ENCODE results near the gene KLRF1.

DNA sequence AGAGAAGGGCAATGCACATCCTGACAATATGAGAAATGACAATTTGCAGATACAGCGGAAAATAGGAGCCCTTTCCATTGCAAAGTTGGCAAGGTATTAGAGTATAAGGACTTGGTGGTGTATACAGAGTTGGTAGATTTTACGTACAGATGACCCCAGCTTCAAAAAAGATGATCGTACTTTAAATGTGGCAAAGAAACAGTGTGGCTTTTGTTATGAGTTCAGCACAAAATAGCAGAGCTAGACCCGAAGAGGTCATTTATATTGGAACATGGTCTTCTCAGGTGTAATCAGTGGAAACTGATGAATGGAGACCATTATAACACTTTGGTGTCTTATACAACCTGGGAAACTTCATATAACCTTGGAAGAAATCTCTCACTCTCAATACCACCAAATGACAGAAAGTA is 39.6 kb downstream of the KLRF1 start:
- TF ChIP-seq, protein P1, sequence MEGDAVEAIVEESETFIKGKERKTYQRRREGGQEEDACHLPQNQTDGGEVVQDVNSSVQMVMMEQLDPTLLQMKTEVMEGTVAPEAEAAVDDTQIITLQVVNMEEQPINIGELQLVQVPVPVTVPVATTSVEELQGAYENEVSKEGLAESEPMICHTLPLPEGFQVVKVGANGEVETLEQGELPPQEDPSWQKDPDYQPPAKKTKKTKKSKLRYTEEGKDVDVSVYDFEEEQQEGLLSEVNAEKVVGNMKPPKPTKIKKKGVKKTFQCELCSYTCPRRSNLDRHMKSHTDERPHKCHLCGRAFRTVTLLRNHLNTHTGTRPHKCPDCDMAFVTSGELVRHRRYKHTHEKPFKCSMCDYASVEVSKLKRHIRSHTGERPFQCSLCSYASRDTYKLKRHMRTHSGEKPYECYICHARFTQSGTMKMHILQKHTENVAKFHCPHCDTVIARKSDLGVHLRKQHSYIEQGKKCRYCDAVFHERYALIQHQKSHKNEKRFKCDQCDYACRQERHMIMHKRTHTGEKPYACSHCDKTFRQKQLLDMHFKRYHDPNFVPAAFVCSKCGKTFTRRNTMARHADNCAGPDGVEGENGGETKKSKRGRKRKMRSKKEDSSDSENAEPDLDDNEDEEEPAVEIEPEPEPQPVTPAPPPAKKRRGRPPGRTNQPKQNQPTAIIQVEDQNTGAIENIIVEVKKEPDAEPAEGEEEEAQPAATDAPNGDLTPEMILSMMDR (IDR thresholded peaks at IDR 0.05; ENCODE audit: low read depth, low read length) = no peak
- no peak for TF ChIP-seq EZH2phosphoT487 (IDR thresholded peaks at IDR 0.05; ENCODE audit: low read depth)
